SK-N-MC (cell line): ENCODE measurements around the gene CACTIN.

Source experiments
- EZH2 ChIP-seq: fragments of 200-600 bp; sonication (generic); IDR thresholded peaks from one replicate; pipeline ENCODE4 v1.6.1; 2017; ENCODE audit warnings: antibody characterized with exemption
- FOXP2 ChIP-seq: optimal IDR thresholded peaks from 2 replicates; pipeline ENCODE3; 2011; ENCODE audit warnings: mild to moderate bottlenecking, moderate library complexity; ENCODE audit not compliant: insufficient read depth; ENCODE audit errors: extremely low read length, control extremely low read depth
- POLR2AphosphoS5 ChIP-seq: IDR thresholded peaks from 2 replicates; pipeline ENCODE4 v1.6.1; 2012; ENCODE audit warnings: mild to moderate bottlenecking, low read depth, low read length, borderline replicate concordance

- TF ChIP-seq EZH2 (no peak), POLR2AphosphoS5 (no peak), FOXP2 (no peak)
Measured at GRCh38 chr19:3611841-3612240, 14.7 kb downstream of the CACTIN start.
